H7 (cell line): ENCODE results near the gene QSOX1. TPM values are rescaled to one million over a fixed set of nuclear protein-coding genes. Genes with fewer than 3 reads are reported as not detected.

Experiments
- DNase-seq: peaks from one replicate; pipeline ENCODE4 v3.0.0; 2012
- H3K27me3 ChIP-seq: 2 replicates; pipeline ENCODE4 v1.6.0; 2011; ENCODE audit warnings: mild to moderate bottlenecking, low read length; ENCODE audit not compliant: control insufficient read depth, insufficient read depth
- H3K36me3 ChIP-seq: replicated peaks from 2 replicates; pipeline ENCODE4 v1.5.1; 2011; ENCODE audit warnings: low read length; ENCODE audit not compliant: control insufficient read depth, insufficient read depth
- H3K4me3 ChIP-seq: 2 replicates; pipeline ENCODE4 v1.5.1; 2011; ENCODE audit warnings: low read depth, mild to moderate bottlenecking, control low read depth, low read length, moderate library complexity; ENCODE audit not compliant: insufficient read depth
- total RNA-seq: library from RNA; depleted of rRNA; stranded (reverse); fragments of >200 nt; shearing (Covaris generic); gene quantifications from 2 replicates; pipeline ENCODE4 v1.2.3, GENCODE V29; 2014

The QSOX1 gene
- total RNA-seq, 1 experiment from 2014 or later = 133 TPM

- no peak for DNase-seq
- peaks cover 5% of the 10 kb centered on the region for H3K36me3 ChIP-seq
- H3K4me3 ChIP-seq = no peak overlapping the region
- no peaks in the 10 kb centered on the region for H3K27me3 ChIP-seq
Observed at GRCh38 chr1:180185281-180185680, 30.6 kb downstream of the QSOX1 start.

GRCh38 chr1:180185971-180186645 lies 31.4 kb downstream of the QSOX1 start:
- Histone ChIP-seq H3K36me3 (peaks cover 5% of the 10 kb centered on the region), H3K27me3 (no peaks in the 10 kb centered on the region), H3K4me3 (no peak overlapping the region)
- DNase-seq = no peak

GRCh38 chr1:180186831-180187230 lies 32.2 kb downstream of the QSOX1 start:
- Histone ChIP-seq H3K4me3 (no peak overlapping the region), H3K36me3 (peaks cover 5% of the 10 kb centered on the region)
- no peak for DNase-seq

GRCh38 chr1:180187626-180188025 lies 33.0 kb downstream of the QSOX1 start:
- DNase-seq = peak; percentile 45
- Histone ChIP-seq H3K4me3 (no peak overlapping the region), H3K27me3 (no peaks in the 10 kb centered on the region), H3K36me3 (peaks cover 5% of the 10 kb centered on the region)

More at GRCh38 chr1:180186831-180187230, 32.2 kb downstream of the QSOX1 start:
- no peaks in the 10 kb centered on the region for H3K27me3 ChIP-seq

- DNase-seq = peak; percentile 93
- H3K27me3 ChIP-seq = no peaks in the 10 kb centered on the region
- peaks cover 5% of the 10 kb centered on the region for H3K36me3 ChIP-seq
- H3K4me3 ChIP-seq = no peak overlapping the region
Observed at GRCh38 chr1:180188091-180188506, 33.4 kb downstream of the QSOX1 start.

GRCh38 chr1:180188684-180189175 lies 34.1 kb downstream of the QSOX1 start:
- Histone ChIP-seq H3K4me3 (no peak overlapping the region), H3K36me3 (peaks cover 3% of the 10 kb centered on the region), H3K27me3 (no peaks in the 10 kb centered on the region)
- DNase-seq = no peak

GRCh38 chr1:180190091-180190490 lies 35.4 kb downstream of the QSOX1 start:
- H3K4me3 ChIP-seq = no peak overlapping the region
- H3K36me3 ChIP-seq = peaks cover 1% of the 10 kb centered on the region
- no peaks in the 10 kb centered on the region; the same call in 1 of the 2 replicates for H3K27me3 ChIP-seq
- DNase-seq = no peak

GRCh38 chr1:180192172-180192571 lies 37.5 kb downstream of the QSOX1 start:
- no peak overlapping the region for H3K4me3 ChIP-seq
- peaks cover 5% of the 10 kb centered on the region for H3K36me3 ChIP-seq
- no peaks in the 10 kb centered on the region; the same call in 1 of the 2 replicates for H3K27me3 ChIP-seq
- peak; percentile 42 for DNase-seq

- DNase-seq = peak; percentile 53
- Histone ChIP-seq H3K4me3 (no peak overlapping the region), H3K36me3 (peaks cover 5% of the 10 kb centered on the region), H3K27me3 (no peaks in the 10 kb centered on the region; the same call in 1 of the 2 replicates)
Observed at GRCh38 chr1:180193141-180194047, 38.7 kb downstream of the QSOX1 start.

GRCh38 chr1:180194048-180194425 lies 39.4 kb downstream of the QSOX1 start:
- H3K36me3 ChIP-seq = peaks cover 3% of the 10 kb centered on the region
- H3K4me3 ChIP-seq = no peak overlapping the region
- no peaks in the 10 kb centered on the region; the same call in 1 of the 2 replicates for H3K27me3 ChIP-seq
- peak; percentile 51 for DNase-seq

- DNase-seq = peak; percentile 81
- Histone ChIP-seq H3K36me3 (peaks cover 3% of the 10 kb centered on the region), H3K4me3 (no peak overlapping the region), H3K27me3 (no peaks in the 10 kb centered on the region; the same call in 1 of the 2 replicates)
Observed at GRCh38 chr1:180194546-180195207, 40.0 kb downstream of the QSOX1 start.

GRCh38 chr1:180195401-180195800 lies 40.7 kb downstream of the QSOX1 start:
- no peak overlapping the region for H3K4me3 ChIP-seq
- H3K27me3 ChIP-seq = no peaks in the 10 kb centered on the region; the same call in 1 of the 2 replicates
- DNase-seq = no peak

GRCh38 chr1:180195916-180196315 lies 41.2 kb downstream of the QSOX1 start:
- Histone ChIP-seq H3K4me3 (no peak overlapping the region), H3K36me3 (peaks cover 3% of the 10 kb centered on the region), H3K27me3 (no peaks in the 10 kb centered on the region; the same call in 1 of the 2 replicates)
- no peak for DNase-seq

More at GRCh38 chr1:180195401-180195800, 40.7 kb downstream of the QSOX1 start:
- H3K36me3 ChIP-seq = peaks cover 3% of the 10 kb centered on the region

GRCh38 chr1:180196436-180197003 lies 41.9 kb downstream of the QSOX1 start:
- DNase-seq = peak; percentile 39
- peaks cover 3% of the 10 kb centered on the region for H3K36me3 ChIP-seq
- no peak overlapping the region for H3K4me3 ChIP-seq
- H3K27me3 ChIP-seq = no peaks in the 10 kb centered on the region; the same call in 1 of the 2 replicates
